ENCODE measurements around the gene SBF2.

Gene SBF2

DNA sequence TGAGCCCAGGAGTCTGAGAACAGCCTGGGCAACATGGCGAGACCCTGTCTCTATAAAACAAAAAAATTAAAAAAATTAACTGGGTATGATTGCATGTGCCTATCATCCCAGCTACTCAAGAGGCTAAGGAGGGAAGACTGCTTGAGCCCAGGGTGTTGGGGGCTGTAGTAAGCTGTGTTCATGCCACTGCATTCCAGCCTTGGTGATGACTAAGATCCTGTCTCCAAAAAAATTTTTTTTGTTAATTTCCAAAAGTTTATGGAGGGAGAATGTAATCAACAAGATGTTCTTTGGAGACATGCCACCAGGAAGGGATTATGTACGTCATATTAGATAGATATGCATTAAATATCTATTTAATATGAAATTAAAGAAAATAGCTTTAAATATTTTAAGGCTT lies 267.5 kb downstream of the SBF2 start:
- TF ChIP-seq ZFX (IDR thresholded peaks at IDR 0.05) = no peak
- TF ChIP-seq, protein P1, sequence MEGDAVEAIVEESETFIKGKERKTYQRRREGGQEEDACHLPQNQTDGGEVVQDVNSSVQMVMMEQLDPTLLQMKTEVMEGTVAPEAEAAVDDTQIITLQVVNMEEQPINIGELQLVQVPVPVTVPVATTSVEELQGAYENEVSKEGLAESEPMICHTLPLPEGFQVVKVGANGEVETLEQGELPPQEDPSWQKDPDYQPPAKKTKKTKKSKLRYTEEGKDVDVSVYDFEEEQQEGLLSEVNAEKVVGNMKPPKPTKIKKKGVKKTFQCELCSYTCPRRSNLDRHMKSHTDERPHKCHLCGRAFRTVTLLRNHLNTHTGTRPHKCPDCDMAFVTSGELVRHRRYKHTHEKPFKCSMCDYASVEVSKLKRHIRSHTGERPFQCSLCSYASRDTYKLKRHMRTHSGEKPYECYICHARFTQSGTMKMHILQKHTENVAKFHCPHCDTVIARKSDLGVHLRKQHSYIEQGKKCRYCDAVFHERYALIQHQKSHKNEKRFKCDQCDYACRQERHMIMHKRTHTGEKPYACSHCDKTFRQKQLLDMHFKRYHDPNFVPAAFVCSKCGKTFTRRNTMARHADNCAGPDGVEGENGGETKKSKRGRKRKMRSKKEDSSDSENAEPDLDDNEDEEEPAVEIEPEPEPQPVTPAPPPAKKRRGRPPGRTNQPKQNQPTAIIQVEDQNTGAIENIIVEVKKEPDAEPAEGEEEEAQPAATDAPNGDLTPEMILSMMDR (conservative IDR thresholded peaks at IDR 0.05) = no peak
- no peak overlapping the region for H3K27ac ChIP-seq

DNA sequence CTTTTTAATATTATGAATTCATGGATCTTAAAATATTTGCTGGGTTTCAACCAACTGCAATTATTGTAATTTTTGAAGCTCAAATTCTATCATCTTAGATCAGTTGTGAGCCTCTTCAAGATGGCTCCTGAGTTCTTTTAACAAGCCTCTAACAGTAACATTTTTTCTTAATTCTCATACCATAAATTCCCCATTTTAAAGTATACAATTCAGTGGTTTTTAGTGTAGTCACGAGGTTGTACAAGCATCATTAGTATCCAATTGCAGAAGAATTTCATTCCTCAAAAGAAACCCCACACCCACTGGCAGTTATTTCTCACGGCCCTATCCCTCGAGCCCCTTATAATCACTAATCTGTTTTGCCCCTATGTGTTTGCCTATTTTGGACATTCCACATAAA lies 270.8 kb downstream of the SBF2 start:
- TF ChIP-seq, protein P1 (conservative IDR thresholded peaks at IDR 0.05) = no peak
- no peak for TF ChIP-seq ZFX (IDR thresholded peaks at IDR 0.05)
- H3K27ac ChIP-seq = no peak overlapping the region

DNA sequence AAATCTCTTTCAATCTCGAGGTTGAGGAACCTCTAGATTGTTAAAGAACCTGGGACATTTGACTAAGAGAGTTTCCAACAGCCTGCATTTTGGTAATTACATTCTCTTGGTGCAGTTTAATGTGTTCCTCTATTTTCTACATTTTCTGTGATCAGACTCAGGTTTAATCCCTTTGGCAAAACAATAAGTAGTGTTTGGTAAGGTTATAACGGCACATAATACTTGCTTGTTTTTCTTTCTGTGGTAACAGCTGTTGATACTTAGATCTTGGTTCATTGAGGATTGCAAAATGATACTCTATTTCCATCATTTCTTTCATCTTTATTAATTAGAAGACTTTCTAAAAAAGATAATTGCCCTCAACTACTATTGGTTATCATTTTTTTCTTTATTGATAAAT lies 271.3 kb downstream of the SBF2 start:
- H3K27ac ChIP-seq = no peak overlapping the region
- no peak for TF ChIP-seq ZFX (IDR thresholded peaks at IDR 0.05)
- TF ChIP-seq, protein P1 (conservative IDR thresholded peaks at IDR 0.05) = no peak

DNA sequence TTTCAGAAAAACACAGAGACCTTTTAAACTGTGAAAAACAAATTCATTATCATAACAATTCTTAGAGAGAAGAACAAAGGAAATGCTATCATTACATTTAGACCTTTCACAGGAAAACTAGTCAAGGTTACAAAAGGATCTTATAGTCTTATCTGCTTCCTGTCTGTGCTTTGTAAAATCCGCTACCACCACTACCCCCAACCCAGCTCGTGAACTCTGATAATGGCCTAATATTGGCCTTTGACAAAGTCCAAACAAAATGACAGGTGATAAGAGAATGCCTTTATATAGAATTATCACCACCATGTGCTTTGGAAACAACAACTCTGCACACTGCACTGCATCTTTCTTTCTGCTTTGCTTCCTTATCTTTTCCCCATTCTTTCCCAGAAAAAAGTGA lies 272.5 kb downstream of the SBF2 start:
- TF ChIP-seq, protein P1 (conservative IDR thresholded peaks at IDR 0.05) = no peak
- no peak for TF ChIP-seq ZFX (IDR thresholded peaks at IDR 0.05)
- no peak overlapping the region for H3K27ac ChIP-seq

DNA sequence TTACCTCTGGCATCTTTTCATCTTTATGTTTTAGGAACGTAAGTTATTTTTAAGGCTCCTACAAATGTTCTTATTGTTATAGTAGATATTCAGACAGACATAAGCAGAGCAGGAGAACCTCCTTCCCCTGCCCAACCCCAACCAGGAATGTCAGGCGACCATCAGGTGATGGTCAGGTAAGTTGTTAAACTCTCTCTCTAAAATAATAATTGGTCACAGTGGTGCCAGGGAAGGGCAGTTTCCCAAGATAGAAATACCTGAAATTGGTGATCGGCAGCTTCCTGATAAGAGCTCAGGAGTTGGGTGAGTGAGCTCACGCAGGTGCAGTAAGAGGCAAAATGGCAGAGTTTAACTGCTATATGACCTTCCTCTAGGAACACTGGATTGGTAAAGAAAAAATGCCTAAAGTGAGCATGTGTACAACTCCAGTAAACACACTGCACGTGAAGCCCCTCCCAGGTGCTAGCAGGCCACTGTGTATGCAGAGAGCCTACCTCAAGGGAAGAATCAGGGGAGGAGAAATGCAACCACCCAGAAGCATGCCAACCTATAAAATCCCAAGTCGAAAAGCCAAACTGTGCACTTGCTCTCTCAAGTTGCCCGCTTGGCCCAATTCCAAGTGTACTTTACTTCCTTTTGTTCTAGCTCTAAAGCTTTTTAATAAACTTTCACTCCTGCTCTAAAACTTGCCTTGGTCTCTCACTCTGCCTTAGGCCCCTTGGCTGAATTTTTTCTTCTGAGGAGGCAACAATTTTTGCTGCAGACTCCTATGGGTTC lies 273.9 kb downstream of the SBF2 start:
- TF ChIP-seq ZFX (IDR thresholded peaks at IDR 0.05) = no peak
- TF ChIP-seq, protein P1 (conservative IDR thresholded peaks at IDR 0.05) = no peak
- H3K27ac ChIP-seq = peak overlapping the region; percentile 42; the same call in 1 of the 2 replicates

DNA sequence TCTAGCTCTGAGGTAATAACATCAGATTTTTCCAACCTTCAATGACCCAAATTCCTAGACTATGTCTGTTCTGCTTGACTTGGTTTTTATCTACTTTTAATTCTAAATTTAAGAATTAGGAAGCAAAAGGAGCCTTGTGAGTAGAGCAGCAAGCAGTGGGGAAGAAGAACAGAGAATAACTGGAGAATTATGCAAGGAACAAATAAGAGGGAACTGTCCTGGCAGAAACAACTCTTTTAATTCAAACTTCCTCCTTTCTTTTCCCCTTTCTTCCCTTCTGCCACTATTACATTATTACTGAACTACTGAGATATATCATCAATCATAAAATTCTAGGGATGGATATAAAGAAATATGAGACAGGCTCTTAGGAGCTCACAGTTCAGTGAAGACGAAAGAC lies 276.1 kb downstream of the SBF2 start:
- TF ChIP-seq, protein P1 (conservative IDR thresholded peaks at IDR 0.05) = no peak
- TF ChIP-seq ZFX (IDR thresholded peaks at IDR 0.05) = no peak
- no peak overlapping the region for H3K27ac ChIP-seq

DNA sequence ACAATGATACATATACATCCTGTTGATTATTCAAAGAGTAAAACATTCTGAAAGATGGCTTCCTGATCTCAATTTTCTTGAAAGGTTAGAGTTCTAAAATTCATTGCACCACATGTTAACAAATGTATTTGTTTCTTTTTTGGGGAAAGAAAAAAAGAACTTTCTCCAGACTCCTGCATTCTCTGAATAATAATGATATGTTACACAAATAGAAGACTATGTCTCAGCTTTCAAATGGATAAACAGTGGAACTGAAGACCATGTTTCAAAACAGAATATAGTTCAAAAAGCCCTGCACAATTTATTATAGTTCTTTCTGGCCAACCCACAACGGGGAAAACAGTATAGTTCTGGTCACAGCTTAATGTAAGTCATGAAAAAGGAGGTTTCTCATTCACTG lies 277.0 kb downstream of the SBF2 start:
- TF ChIP-seq, protein P1 (conservative IDR thresholded peaks at IDR 0.05) = no peak
- TF ChIP-seq ZFX (IDR thresholded peaks at IDR 0.05) = no peak
- no peak overlapping the region for H3K27ac ChIP-seq

Data from C4-2B (cell line).